Jurkat, Clone E6-1 (cell line): ENCODE measurements around the gene UTP20.
"Not testable (repeated sequence)": the region's sequence is repeated elsewhere in the genome, so short reads cannot be mapped to it uniquely, and the experiment has no call there.

Experiments
- DNase-seq: peaks from one replicate; pipeline ENCODE4 v3.0.0-alpha.2; 2011; ENCODE audit warnings: low read depth, low spot score
- H3K4me3 ChIP-seq: 2 replicates; pipeline ENCODE4 v1.5.1; 2011; ENCODE audit warnings: mild to moderate bottlenecking, low read length, control low read depth, moderate library complexity

The UTP20 gene

GRCh38 chr12:101414533-101415119 lies 134.7 kb downstream of the UTP20 start:
- peak; percentile 26 for DNase-seq
- no peak overlapping the region for H3K4me3 ChIP-seq

- no peak overlapping the region for H3K4me3 ChIP-seq
- no peak for DNase-seq
Observed at GRCh38 chr12:101415228-101415627, 135.3 kb downstream of the UTP20 start.

GRCh38 chr12:101422066-101422465 lies 142.2 kb downstream of the UTP20 start:
- H3K4me3 ChIP-seq, DNase-seq: not testable (repeated sequence)

- H3K4me3 ChIP-seq, result no peak overlapping the region
- no peak for DNase-seq
Observed at GRCh38 chr12:101424620-101425019, 144.7 kb downstream of the UTP20 start.

GRCh38 chr12:101430456-101430855 lies 150.6 kb downstream of the UTP20 start:
- no peak for DNase-seq
- no peak overlapping the region for H3K4me3 ChIP-seq

- H3K4me3 ChIP-seq, result no peak overlapping the region
- DNase-seq, result no peak
Observed at GRCh38 chr12:101436136-101436535, 156.2 kb downstream of the UTP20 start.
